Right atrium auricular region (tissue), 2 donors: ENCODE results near the gene TOR1A. TPM values are rescaled to one million over a fixed set of nuclear protein-coding genes. Genes with fewer than 3 reads are reported as not detected.

Experiments used
- DNase-seq: peaks from one replicate; pipeline ENCODE4 v3.0.0-alpha.2; 2019; ENCODE audit warnings: low spot score
- H3K27ac ChIP-seq, 2 donors: fragments of 200-600 bp; sonication (generic); 1 replicate in 1 of 2; 2 replicates in 1 of 2; pipeline ENCODE4 v1.5.1; 2016 to 2019
- H3K27me3 ChIP-seq, 2 donors: fragments of 200-600 bp; sonication (generic); one replicate each; pipeline versions ENCODE4 v1.5.1 to v1.6.0; 2017 to 2019
- H3K36me3 ChIP-seq: fragments of 200-600 bp; sonication (generic); one replicate; pipeline ENCODE4 v1.5.1; 2016
- H3K4me1 ChIP-seq, 2 donors: fragments of 200-600 bp; sonication (generic); one replicate each; pipeline versions ENCODE4 v1.5.1 to v1.6.0; 2017 to 2019
- H3K4me3 ChIP-seq, 2 donors: fragments of 200-600 bp; sonication (generic); 1 replicate in 1 of 2; 2 replicates in 1 of 2; pipeline ENCODE4 v1.5.1; 2017 to 2019; ENCODE audit warnings: mild to moderate bottlenecking in 1 of 2, moderate library complexity in 1 of 2
- H3K9me3 ChIP-seq, 2 donors: fragments of 200-600 bp; sonication (generic); one replicate each; pipeline ENCODE4 v1.5.1; 2019
- total RNA-seq, 2 donors: library from RNA; depleted of rRNA; stranded (reverse); fragments of >200 nt; gene quantifications; one replicate each; pipeline ENCODE4 v1.1.0, GENCODE V29; 2016
- TF ChIP-seq, protein P1 (sequence below), 2 donors: fragments of 200-600 bp; sonication (generic); IDR thresholded peaks; one replicate each; pipeline ENCODE4 v1.5.1; 2019; ENCODE audit warnings: antibody characterized with exemption in 2 of 2

TOR1A gene
- total RNA-seq, 2 donors from 2014 or later = 16.1 to 31.9 TPM

- Histone ChIP-seq H3K4me1 (peaks cover 0 to 6% of the 10 kb centered on the region in 2 donors), H3K4me3 (no peak overlapping the region), H3K36me3 (peaks cover 36% of the 10 kb centered on the region), H3K27ac (no peak overlapping the region), H3K9me3 (no peaks in the 10 kb centered on the region), H3K27me3 (no peaks in the 10 kb centered on the region)
- TF ChIP-seq, protein P1, sequence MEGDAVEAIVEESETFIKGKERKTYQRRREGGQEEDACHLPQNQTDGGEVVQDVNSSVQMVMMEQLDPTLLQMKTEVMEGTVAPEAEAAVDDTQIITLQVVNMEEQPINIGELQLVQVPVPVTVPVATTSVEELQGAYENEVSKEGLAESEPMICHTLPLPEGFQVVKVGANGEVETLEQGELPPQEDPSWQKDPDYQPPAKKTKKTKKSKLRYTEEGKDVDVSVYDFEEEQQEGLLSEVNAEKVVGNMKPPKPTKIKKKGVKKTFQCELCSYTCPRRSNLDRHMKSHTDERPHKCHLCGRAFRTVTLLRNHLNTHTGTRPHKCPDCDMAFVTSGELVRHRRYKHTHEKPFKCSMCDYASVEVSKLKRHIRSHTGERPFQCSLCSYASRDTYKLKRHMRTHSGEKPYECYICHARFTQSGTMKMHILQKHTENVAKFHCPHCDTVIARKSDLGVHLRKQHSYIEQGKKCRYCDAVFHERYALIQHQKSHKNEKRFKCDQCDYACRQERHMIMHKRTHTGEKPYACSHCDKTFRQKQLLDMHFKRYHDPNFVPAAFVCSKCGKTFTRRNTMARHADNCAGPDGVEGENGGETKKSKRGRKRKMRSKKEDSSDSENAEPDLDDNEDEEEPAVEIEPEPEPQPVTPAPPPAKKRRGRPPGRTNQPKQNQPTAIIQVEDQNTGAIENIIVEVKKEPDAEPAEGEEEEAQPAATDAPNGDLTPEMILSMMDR (IDR thresholded peaks at IDR 0.05) = no peak
- DNase-seq = no peak
These were observed 41.2 kb upstream of the TOR1A start for GRCh38 chr9:129864991-129865647.

- H3K27ac ChIP-seq = no peak overlapping the region
- DNase-seq = no peak
- H3K9me3 ChIP-seq = no peaks in the 10 kb centered on the region
- no peaks in the 10 kb centered on the region for H3K4me1 ChIP-seq
- TF ChIP-seq, protein P1 (IDR thresholded peaks at IDR 0.05) = no peak
- H3K27me3 ChIP-seq = no peaks in the 10 kb centered on the region
- no peak overlapping the region for H3K4me3 ChIP-seq
- H3K36me3 ChIP-seq = peaks cover 45% of the 10 kb centered on the region
These were observed 39.2 kb upstream of the TOR1A start for GRCh38 chr9:129863059-129863690.

DNA sequence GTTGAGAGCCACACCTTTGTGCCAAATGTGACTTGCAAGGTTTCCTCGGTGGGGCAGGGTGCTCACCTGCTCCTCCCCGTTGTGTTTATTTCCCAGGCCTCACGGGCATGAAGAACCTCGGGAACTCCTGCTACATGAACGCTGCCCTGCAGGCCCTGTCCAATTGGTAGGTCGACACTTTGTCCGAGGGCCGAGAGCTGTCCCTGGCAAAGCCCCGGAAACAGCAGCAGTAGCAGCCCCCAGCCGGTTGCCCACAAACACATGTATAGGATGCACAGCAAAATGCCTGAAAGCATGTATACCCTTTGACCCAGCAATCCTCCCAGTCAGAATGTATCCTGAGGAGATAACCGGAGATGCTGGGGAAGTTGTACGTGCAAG is 37.5 kb upstream of the TOR1A start:
- Histone ChIP-seq H3K4me1 (no peaks in the 10 kb centered on the region), H3K36me3 (peaks cover 50% of the 10 kb centered on the region), H3K9me3 (no peaks in the 10 kb centered on the region), H3K4me3 (no peak overlapping the region), H3K27ac (no peak overlapping the region), H3K27me3 (no peaks in the 10 kb centered on the region)
- TF ChIP-seq, protein P1 (IDR thresholded peaks at IDR 0.05) = no peak
- DNase-seq = no peak

DNA sequence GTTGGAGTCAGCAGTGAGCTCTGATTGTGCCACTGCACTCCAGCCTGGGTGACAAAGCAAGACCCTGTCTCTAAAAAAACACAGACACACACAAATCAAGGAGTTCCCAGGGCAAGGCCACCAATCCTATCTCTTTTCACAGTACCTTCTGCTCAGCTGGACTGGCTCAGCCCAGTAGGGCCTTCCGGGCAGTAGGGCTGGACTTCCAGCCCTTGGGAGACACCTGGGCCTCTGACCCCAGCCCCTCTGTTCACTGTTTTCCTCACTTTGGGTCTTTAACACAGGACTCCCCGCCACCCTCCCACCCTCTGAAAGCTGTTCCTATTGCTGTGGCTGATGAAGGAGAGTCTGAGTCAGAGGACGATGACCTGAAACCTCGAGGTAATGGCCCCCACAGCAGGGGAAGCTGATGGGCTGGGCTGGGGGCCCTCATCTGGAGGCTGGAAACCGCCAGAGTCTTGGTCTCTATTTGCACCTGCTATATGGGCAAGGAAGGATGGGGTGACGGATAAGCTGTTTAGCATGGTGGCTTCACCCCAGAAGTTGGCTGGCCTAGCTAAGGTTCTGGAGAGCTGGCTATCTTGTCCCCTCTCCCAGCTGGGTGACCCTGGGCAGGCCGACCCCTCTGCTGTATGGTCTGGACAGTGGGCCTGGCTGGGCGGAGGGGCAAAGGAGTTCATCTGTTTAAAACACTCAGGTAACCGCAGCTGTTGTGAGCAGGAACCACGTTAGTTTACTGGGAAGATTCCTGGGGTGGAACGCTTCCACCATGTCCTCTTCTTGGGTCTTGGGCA is 36.9 kb upstream of the TOR1A start:
- H3K4me1 ChIP-seq = no peaks in the 10 kb centered on the region
- no peaks in the 10 kb centered on the region for H3K9me3 ChIP-seq
- DNase-seq = no peak
- H3K27me3 ChIP-seq = no peaks in the 10 kb centered on the region
- TF ChIP-seq, protein P1 (IDR thresholded peaks at IDR 0.05) = no peak
- H3K36me3 ChIP-seq = peaks cover 44% of the 10 kb centered on the region
- no peak overlapping the region for H3K4me3 ChIP-seq
- no peak overlapping the region for H3K27ac ChIP-seq

DNA sequence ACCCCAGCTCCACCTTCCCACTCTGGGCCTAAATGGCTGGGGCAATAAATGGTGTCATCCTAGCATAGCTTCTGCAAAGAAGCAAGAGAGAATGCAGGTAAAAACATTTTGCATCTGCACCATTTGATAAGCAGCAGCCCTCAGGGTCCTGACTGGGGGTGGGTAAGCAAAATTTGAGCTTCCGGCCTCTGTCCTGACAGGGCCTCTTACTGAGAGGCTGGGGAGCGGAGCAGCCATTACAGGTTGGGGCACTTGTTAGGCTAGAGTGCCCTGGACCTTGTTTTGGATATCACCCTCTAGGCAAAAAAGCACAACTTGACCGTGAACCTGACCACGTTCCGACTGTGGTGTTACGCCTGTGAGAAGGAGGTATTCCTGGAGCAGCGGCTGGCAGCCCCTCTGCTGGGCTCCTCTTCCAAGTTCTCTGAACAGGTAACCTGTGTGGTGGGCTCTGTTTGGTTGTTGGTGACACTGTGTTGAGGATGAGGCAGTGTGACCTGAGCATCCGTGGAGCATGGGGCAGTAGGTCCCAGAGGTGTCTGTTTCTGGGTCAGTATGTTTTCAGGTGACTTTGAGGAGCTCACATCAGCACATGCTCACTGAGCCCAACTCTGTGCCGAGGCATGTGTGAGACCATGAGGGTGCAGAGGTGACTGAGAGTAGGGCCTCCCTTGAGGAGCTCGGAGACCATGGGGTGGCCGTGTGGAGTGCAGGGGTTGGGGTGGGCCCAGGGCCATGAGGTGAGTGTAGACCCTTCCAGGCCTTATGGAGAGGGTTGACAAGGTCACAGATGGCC is 34.4 kb upstream of the TOR1A start:
- Histone ChIP-seq H3K4me3 (no peak overlapping the region), H3K27me3 (no peaks in the 10 kb centered on the region), H3K27ac (no peak overlapping the region), H3K36me3 (peaks cover 53% of the 10 kb centered on the region), H3K9me3 (no peaks in the 10 kb centered on the region), H3K4me1 (no peaks in the 10 kb centered on the region)
- TF ChIP-seq, protein P1 (IDR thresholded peaks at IDR 0.05) = no peak
- no peak for DNase-seq
